HG03280 (cell line): ENCODE results near the gene KCNH1.

ENCODE experiments used
- ATAC-seq: cut with Tn5 transposase; IDR thresholded peaks from one replicate; pipeline ENCODE4 v1.9.1; 2021; ENCODE audit warnings: mild to moderate bottlenecking, moderate library complexity; ENCODE audit not compliant: unreplicated experiment

The KCNH1 gene

DNA sequence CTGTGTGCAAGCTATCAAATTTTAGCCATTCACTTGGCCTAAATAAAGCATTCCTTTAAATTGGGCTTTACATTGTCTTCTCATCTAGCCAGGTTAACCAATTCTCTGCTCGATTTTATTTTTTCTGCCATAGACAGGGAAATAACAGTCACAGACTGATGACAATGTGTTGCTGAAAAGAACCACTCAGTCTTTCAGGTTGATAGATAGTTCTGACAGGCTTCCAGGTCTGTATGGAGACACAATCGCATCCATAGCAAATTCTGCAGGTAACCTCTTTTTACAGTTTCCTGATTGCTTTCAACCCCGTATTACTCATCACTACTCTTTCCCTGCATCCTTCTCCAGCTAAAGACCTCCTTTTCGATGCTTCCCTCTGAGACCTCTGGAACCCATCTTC, 198.0 kb downstream of the KCNH1 start:
- no peak for ATAC-seq

DNA sequence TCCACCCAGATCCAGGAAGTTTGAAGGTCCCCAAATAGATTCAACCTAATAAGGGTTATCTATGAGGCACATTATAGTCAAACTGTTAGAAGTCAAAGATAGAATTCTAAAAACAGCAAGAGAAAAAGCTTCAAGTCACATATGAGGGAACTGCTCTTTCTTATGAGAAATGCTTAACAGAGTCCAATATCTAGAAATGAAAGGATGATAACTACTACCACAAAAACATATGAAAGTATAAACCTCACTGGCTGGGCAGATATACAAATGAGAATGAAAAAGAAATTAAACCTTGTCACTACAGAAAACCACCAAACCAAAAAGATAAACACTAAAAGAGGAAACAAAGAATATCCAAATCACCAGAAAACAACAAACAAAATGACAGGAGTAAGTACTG, 201.8 kb downstream of the KCNH1 start:
- no peak for ATAC-seq

DNA sequence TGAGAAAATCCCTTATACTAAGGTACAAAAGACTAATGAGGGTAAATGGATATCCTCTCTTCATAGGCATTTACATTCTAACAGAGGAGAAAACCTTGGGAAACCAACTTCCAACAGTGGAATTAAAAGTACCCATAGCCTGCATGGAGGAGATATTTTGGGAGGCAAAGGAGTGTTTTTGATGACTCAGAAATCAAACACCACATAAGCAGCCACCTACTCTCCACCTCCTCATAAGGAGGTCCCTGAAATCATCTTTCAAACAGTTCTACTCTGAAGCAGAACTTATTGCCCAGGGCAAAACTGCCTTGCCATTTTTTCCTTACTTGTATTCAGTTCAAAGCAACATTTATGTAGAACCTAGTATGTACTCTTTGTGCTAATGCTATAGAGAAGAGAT, 211.3 kb downstream of the KCNH1 start:
- ATAC-seq, result no peak

DNA sequence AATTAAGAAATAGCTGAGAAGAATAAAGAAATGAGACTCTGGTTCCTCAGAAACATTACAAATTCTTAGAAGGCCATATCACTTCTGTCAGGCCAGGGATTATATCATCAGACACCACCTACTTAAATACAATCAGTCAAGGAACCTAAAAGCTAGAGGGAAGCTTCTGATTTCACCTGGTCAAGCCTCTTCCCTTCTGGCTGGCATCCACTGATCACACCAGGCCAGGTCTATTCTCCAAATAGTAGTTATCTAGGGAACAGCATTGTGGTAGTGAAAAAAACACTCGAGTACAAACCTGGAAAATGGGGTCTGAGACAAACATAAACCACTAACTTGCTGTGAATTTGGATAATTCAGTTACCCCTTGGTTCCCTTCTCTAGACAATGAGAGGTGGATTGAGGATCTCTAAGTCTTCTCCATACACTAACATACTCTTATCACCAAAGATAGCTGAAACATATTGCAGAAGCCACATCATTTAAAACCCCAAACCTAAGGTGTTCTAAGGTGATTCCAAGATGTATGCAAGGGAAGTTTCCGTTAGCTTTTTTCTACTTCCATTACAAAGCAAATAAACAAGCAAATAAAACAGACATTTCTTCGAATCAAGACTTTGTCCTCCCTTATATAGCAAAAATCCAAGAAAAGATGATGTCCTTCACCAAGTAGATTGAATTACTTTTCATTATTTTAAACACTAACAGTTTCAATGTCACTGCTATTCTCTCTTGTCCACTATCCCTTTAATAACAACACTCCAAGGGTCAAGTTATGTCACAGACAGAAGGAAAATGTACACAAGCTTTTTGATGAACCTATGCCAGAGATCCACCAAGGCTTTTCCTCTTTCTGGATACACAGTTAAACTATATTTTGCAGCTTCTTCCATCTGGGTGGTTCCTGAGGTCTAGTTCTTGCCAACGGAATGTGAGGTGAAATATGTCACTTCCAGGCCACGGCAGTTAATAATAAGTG, 212.9 kb downstream of the KCNH1 start:
- no peak for ATAC-seq

GRCh38 chr1:210920258-210920657, 213.7 kb downstream of the KCNH1 start:
- ATAC-seq, result no peak

GRCh38 chr1:210918893-210919292, 215.1 kb downstream of the KCNH1 start:
- no peak for ATAC-seq

GRCh38 chr1:210917560-210918169, 216.3 kb downstream of the KCNH1 start:
- ATAC-seq, result no peak

- ATAC-seq, result no peak
Measured at GRCh38 chr1:210916548-210916947, 217.4 kb downstream of the KCNH1 start.

DNA sequence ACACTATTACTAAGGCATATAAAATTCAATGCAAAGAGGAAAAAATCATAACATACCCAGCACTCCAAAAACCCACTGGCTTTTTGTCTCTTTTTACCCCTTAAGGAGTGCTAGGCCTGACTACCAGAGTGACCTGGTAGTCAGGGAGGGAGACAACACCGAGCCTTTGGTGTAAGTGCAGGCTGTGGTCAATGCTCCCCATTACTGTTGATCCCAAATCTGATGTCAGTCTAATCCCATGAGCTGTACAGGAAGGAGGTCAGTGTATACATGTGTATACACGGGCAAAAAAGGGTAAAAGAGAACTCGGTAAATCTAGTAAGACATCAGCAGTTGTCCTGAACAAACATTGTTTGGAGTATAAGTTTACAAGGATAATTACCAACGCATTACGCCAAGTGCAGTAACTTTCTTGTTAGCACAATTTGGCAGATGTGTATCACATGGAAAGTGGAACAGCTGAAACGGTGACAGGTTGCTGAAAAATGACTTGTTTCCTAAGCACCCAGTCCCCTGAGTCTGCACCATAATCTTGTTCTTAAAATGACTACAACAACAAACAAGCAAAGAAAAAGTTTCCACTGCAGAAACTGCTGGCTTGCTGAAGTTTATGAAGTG, 217.9 kb downstream of the KCNH1 start:
- ATAC-seq, result no peak

DNA sequence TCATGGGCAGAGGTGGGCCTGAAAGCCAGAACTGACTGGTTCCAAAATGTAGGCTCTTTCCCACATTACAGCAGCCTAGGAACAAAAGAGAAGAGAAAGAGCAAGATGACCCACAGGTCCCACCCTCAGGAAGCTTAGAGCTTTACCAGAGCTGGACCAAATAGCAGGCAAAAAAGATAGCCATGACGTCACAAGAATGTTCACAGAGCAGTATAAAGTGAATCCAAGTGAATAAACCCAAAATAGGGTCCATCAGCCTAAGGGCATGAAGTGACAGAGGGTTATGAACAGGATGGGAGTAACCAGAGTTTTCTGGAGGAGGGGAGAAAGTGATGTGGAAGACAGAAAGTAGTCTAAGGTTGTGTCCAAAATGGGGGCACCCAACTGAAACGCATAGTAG, 221.2 kb downstream of the KCNH1 start:
- ATAC-seq, result no peak

DNA sequence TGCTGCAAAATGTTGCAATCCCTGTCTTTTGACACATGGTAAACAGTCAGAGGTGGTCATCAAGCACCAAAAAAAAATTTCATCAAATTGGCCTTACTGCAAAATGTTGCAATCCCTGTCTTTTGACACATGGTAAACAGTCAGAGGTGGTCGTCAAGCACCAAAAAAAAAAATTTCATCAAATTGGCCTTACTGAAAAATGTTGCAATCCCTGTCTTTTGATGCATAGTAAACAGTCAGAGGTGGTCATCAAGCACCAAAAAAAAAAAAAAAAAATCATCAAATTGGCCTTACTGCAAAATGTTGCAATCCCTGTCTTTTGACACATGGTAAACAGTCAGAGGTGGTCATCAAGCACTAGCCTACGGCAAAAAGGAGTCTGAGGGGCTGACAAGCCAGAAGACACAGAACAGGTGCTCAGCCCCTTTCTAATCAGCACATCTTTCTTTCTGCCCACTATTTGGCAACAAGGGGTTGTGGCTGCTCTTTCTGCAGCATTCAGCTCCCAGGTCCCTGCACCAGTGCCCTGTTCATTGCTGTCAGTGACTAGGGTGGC, 223.8 kb downstream of the KCNH1 start:
- no peak for ATAC-seq

- ATAC-seq, result no peak
Measured at GRCh38 chr1:210908791-210909190, 225.2 kb downstream of the KCNH1 start.

GRCh38 chr1:210908257-210908656, 225.7 kb downstream of the KCNH1 start:
- no peak for ATAC-seq

DNA sequence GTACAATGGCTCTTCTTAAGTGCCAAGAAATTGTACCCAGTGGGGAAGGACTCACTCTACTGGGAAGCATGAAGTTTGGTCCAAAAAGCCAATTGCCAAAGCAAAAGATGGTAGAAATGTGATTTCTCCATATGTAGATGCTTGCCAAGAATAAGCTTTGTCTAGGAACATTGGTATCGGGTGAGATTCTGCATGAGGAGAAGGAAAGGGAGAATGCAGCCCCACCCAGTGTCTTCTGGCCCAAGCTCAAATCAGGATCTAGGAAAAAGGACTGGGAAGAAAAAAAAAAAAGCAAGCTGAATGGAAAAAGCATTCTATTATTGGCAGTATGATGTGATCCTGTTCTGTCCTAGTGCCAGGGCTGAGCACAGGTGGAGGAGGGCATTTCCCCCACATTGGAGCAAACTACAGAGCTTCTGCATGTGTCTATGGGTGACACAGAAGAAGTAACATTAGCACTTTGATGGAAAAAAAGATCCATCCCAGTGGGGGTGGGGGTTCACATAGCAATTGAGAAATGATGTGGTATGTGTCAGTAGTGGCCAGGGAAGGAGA, 226.6 kb downstream of the KCNH1 start:
- no peak for ATAC-seq

- no peak for ATAC-seq
Measured at GRCh38 chr1:210905944-210906453, 227.9 kb downstream of the KCNH1 start.

DNA sequence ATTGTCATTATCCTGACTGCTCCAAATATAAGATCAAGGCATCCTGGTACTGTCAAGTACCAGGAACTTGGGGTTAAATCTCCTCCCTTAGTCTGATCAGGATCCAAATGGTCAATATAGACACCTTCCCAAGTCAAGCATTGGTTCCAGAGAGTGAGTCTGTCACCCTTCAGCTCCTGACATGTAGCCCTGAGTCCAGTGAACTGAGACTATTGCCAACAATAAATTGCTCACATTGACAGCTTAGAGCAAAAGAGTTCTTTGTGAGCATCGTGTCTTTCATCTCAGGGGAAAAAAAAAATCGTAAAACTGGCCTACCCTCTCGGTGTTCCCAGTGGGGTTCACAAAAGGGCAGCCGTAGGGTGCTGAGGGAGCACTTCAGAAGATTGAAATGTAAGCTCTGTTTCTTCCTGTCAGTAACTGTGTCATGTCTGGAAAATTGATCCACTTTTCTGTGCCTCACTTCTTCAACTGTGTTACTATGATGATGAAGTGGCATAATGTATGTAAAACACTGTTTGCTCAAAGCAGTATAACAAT, 228.5 kb downstream of the KCNH1 start:
- no peak for ATAC-seq

DNA sequence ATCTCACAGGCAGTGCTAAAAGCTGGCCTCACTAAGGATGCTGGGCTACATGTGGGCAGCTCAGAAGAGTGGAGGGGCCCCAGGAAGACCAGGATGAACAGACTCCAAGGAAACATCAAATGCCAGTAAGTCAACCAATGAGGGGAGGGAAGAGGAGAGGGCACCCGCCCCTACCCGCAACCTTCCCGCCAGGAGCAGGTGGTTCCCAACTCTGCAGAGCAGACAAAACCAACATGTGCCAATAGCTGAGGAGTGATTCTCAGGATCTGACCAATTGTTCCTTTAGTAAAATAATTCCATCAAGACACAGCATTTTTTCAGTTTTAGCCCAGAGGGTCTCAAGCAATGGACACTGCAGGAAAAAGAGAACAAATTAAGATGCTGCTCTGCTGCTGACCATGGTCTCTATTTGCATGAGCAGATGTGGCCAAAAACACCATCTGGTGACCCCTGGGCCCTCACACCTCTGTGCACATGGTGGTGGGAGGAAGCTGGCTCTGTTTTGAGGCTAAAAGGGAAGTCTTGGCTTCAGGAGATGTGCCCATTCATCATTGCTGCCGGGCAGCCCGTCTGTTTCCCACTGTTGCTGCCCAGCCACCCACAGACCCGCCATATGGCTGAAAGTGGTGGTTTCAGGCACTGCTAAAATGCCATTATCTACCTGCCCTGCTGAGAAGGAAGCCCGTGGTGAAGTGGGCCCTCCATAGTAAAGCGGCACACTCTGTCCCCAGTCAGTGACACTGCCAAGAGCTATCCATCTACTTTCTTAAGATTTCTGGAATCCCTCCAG, 231.8 kb downstream of the KCNH1 start:
- no peak for ATAC-seq

DNA sequence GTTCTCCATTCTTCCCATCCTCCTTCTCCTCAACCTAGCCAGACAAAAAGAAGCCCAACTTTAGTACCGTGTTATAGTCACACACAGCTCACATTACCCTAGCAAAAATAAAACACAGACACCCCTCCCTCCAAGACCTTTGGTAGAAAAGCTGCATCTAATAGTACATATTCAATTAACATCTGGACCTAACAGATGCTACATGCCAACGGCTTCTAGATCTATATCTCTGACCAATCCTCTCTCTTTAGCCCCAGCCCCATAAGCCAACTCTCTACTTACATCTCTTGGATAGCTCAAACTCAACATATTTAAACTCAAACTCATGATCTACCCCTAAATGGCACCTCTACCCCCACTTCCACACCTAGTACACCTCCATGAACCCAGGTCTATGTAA, 233.1 kb downstream of the KCNH1 start:
- ATAC-seq, result no peak

GRCh38 chr1:210900079-210900478, 233.9 kb downstream of the KCNH1 start:
- ATAC-seq, result no peak

DNA sequence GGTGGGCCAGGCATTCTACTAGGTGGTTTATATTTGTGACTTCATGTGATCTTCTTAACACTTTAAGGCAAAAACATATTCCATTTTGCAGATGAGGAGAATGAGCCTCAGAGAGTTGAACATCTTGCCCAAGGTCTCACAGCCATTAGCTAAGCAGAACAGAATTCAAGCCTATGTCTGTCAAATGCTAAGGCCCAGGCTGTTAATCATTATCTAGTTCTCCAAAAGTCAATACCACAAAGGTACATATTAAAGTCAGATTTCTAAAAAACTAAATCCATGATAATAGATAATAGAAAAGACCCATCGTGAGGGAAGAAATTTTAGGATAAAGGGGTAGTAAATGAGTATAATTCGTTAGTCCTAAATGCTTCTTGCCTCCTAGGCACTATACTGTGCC, 234.3 kb downstream of the KCNH1 start:
- no peak for ATAC-seq
